HG03159 (cell line): ENCODE data around the gene TRIM9.

Source experiments
- ATAC-seq: cut with Tn5 transposase; IDR thresholded peaks from one replicate; pipeline ENCODE4 v1.9.1; 2021; ENCODE audit warnings: mild to moderate bottlenecking, moderate library complexity; ENCODE audit not compliant: unreplicated experiment

The TRIM9 gene

DNA sequence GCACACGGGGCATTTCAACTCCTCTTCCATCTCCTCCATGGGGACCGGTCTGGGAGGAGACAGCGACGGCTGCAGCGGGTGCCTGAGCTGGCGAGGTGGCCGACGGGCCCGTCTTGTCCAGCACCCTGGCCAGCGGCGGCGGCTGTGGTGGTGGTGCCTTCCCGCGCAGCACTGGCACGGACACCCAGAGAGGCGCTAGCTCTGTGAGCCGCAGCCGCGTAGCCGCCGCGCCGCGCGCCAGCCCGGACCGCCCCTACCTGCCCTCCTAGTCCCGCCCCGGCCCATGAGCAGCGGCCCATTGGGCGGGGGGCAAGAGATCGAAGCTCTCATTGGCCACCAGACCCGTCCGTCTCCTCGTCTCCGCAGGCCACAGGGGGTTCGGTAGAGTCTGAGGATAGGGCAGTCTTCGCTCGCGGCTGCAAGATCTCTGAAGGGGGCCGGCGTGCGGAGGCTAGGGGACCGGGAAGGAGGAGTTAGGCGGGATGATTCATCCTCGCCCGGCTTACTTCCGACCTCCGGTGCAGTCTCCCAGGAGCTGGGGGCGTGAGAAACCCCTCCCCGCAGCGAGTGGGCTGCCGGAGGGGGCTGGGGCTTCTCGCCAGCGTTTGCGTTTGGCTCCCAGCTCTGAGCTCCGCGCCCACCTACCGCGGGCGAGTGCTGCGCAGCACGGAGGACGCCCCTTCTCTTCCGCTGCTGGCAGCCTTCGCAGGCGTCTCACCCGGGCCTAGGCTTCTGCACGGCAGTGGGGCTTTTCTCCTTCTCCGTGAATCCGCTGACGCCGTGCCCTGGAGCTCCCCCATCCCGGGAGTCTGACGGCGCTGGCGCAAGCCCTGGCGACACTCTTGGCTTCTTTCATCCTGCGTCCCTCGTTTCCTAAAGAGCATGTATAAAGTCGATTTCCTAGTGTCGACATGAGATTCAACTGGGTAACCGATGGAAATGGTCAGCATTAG, at the start of gene TRIM9:
Gene TRIM9, minus strand, starts transcription at position 205 of the 953 bp plus-strand sequence. Its CDS starts 166 bp downstream, at position 39.
- peak; percentile 99 for ATAC-seq

DNA sequence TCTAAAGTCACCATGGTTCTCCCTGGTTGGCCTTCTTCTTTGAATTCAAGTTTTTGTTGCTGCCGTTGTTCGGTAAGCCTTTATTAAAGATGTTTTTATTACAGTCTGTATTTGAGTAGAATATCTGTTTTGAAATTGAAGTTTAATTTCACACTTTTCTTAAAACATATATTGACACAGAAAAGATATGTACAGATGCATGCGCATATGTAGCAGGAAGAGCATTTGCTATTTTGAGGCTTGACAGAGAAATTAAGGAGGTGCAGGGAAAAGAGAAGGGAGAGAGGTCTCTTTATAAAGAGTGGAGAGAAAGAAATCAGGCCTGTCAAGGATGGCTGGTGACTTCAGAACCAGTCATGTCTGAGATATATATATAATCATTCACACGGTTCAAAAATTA, 46.0 kb upstream of the TRIM9 start:
- no peak for ATAC-seq

DNA sequence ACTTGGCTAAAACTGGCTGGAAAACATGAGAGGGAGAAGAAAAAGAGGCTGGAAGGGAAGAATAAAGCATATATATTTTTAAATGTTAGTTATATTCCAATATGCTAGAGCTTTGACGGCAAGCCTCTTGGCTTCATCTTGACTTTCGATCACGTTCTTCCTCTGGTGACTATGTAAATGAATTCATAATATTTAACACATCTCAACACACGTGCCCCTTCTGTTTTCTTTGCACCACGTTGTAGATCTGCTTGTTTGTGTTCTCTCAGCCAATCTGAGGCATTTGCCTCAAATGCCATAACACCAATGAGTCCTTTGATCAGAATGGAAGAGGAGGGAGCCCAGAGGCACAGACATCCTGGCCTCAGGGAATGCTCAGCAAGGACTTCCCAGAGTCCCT, 45.4 kb upstream of the TRIM9 start:
- ATAC-seq = no peak

DNA sequence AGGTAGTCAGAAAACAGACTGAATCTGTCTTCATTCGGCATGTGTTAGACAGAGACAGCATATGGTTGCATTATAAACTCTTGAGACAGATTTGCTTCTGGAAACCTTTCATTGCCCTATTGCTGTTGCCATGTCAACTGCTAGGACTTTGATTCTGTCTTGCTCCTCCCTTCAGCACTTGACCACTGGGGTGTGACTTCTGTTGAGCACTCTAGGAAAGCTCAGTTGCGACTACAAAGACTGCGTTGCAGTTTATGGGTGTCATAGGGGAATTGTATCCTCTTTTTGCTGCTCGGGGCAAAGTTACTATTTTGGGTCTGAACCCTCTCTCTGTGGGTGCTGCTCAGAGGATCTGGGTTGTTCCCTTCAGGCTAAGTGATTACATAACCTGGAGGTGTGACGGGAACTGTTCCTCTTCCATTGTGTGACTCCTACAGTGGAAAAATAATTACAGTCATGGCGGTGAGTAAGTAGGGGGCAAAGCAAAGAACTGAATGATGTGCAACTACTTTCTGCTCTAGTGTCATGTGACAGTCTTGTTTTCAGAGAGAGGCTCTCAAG, 44.3 kb upstream of the TRIM9 start:
- no peak for ATAC-seq

DNA sequence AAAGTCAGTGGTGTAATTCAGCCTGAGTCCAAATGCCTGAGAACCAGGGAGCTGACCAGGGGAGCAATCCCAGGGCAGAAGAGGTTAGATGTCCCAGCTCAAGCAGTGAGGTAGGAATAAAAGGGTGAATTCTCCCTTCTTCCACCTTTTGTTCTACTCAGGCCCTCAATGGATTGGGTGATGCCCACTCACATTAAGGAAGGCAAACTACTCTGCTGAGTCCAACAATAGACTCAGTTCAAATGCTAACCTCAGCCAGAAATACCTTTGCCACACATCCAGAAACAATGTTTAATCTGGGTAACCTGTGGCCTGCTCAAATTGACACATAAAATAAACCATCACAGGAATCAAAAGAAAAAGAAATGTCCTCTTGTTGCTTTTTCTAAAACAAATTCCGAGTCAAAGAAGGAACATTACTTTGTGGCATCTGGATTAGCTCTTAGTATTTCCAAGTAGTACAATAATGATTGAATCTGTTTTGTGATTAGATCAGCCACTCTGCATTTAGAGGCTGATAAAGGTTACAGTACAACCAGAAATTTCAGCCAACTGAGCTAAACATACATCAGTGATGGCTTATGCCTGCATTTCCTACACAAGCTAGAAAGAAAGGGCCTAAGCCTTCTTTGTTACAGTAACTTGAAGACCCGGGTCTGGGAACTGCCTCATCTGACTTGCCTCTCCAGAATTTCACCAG, 43.6 kb upstream of the TRIM9 start:
- ATAC-seq = no peak

DNA sequence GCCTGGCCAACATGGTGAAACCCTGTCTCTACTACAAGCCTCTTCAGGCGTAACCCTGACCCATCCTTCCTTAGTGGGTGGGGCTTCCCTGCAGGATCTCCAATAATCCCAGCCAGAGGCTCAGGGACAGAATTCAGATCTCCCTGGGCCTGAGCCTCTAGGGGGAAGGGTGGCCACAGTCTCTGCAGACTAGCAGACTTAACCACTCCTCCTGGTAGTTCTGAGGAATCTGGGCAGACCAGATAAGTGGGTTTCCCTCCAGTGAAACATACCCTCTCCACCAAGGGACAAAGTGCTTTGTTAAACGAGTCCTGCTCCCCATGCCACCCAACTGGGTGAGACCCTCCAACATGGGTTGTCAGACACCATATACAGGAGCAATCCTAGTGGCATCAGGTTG, 36.6 kb upstream of the TRIM9 start:
- no peak for ATAC-seq

DNA sequence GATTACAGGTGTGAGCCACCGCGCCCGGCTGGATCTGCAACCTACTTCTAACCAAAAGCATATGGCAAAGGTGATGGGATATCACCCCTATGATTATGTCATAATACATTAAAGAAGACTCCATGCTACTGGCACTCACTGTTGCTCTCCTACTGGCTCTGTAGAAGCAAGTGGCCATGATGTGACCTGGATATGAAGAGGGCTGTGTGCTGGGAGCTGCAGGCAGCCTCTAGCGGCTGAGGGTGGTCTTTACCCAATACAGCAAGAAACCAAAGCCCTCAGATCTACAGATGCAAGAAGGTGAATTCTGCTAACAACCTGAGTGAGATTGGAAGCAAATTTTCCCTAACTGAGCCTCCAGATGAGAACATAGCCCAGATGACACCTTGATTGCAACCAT, 34.2 kb upstream of the TRIM9 start:
- ATAC-seq = no peak

DNA sequence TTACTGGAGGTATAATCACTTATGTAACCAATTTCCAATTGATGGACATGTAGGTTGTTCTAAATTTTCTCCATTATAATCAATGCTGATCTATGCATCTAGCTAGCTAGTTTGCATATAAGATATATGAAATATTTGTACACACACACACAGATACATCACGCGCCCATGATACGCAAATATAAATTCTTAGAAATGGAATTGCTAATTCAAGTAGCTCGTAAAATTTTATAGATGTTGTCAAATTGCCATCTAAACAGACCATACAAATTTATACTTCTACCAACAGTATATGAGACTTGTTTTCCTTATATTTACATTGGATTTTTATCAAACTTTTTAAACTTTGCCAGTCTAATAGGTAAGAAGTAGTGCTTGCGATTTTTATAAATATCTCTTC, 29.1 kb upstream of the TRIM9 start:
- ATAC-seq = no peak

DNA sequence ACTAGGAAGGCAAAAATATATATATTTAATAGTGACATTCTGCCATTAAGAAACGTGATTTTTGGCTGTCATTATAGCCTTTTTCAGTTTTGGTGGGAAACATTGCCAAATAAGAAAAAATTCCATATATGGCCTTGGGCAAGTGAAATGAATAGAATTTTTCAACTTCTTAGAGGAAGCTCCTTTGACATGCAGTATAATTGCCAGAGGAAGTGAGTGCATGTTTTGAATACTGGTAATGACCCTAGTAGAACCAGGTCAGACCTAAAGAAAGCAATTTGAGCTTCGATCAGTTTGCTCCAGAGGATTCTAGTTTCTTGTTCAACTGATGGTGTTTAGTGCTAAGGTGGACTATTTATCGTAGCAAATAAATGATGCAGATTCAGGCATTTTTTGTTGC, 26.2 kb upstream of the TRIM9 start:
- no peak for ATAC-seq

DNA sequence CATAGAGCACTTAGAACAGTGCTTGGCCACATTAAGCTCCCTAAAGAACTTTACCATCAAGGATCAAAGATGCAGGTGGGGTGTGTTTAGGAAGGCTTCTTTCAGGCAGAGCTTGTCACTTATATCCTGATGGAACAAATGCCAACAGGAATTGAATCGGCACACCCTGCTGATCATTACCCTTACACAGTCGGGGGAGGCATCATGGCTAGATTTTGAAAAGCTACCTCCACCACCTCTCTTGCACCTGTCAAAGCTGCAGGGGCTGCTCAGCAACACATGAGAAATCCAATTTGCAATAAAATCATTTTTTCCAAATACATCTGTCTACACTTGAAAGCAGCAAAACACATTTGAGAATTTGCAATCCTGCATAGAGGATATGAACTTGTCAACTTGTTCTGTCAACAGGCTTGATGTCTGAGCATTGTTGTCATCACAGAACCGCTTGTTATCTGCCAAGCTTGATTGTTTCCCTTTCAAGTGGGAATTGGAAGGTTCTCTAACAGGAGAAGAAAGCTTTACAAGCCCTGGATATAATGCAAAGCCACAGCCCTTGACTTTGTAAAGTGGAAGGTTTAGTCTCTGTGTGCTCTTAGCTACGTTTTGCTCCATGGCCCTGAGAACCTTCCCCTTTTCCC, 24.6 kb upstream of the TRIM9 start:
- ATAC-seq = no peak

DNA sequence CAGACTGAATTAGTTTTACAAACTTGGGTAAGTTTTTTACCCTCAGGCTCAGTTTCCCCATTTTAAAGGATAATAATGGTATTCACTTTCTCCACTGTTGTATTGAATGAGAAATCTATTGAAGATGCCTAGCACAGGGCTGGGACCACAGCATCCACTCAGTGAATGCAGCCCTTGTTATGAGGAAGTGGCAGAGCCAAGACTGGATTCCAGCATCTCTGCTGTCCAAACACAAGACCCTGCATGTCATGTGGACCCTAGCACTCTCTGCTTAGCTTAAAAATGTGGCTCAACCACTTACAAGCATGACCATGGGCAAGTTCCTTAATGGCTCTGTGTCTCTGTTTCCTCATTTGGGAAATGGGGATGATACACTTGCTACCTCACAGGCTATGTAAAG, 24.1 kb upstream of the TRIM9 start:
- ATAC-seq = no peak

DNA sequence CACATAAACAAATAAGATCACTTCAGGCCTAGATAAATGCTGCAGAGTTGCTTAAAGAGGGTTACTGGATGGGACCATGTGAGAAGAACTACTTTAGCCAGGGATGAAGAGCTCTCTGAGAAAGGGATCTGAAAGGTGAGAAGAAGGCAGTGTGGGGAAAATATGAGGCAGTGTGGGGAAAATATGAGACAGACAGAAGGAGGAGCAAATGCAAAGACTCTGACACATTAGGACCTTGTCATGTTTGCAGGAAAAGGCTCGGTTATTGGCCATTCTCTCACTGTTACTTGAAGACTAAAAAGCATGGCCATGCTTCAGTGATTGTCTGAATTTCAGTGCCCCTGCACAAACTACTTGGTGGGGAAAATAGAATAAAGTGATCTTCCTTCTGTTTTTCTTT, 22.7 kb upstream of the TRIM9 start:
- no peak for ATAC-seq

DNA sequence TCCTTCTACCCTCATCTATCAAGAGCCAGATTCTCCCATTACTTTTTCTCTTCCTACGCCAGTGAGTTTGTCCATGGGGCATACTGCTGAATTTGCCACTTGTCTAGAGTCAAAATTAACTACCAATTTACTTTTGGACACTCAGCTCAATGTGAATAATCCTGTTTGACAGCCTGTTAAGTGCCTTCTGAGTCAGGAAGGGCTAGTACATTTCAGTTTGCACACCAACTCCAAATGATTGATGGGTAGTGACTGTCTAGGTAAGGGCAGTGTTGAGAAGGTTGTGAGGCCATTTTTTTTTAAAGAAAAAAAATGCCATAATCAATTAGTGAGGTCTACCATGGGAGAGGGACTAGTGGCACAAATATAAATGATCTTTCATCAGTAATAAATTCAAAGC, 21.8 kb upstream of the TRIM9 start:
- ATAC-seq = no peak

DNA sequence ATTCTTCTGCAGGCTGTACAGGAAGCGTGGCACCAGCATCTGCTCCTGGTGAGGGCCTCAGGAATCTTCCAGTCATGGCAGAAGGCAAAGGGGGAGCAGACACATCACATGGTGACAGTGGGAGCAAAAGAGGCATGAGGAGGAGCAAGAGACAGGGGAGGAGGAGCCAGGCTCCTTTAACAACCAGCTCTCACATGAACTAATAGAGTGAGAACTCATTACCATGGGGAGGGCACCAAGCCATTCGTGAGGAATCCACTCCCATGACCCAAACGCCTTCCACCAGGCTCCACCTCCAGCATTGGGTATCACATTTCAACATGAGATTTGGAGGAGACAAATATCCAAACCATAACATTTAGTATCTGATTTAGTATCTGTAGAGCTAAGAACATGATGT, 14.7 kb upstream of the TRIM9 start:
- no peak for ATAC-seq

DNA sequence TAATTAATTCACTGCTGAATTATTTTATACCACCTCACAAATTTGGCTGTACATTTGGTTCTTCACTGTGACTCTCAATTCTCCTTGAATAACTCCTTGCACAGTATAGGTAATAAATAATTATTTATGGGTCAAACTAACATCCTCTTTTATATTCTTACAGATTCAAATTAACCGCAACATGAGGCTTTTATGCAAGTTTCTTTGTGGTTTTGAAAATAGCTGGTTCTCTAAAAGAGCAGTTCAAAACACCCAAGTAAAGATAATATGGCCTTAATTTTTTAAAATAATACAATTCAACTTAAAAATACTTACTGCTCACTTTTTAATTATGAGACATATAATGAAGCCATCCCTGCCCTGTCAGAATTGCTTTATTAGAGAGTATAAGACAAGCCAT, 12.9 kb upstream of the TRIM9 start:
- no peak for ATAC-seq

DNA sequence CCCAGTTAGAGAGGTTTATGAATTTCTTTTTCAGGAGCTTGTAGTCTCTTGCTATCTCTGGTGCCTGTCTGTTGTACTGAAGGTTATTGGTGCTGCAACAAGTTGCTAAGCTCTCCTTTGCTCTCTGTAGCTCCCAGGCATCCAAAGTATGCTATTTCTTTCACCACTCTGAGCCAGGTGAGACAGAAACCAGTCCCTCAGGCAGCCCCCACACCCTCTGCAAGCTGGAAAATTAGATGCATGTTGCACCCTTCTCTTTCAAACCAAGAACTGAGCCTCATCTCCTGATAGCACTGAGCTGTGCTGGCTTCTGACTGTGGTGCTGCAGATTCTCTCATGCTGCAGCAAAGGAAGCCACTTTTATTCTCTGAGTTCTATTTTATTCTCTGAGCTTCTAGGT, 9.6 kb upstream of the TRIM9 start:
- ATAC-seq = no peak

DNA sequence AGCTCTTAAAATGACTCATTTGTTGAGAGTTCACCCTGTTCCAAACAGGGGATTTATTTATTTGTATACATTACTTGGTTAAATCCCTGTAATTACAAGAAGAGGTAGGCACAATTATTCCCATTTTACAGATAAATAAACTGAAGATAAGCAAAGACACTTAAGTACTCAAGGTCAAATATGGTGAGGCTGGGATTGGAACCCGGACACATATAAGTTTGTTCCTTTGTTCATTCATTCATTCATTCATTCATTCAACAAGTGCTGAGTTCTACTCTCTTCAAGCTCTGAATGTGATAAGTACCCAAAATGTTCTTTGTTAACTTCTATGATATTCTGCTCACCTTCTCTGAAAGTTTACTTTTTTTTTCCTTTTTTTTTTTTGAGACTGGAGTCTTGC, 2.4 kb upstream of the TRIM9 start:
- ATAC-seq = no peak

DNA sequence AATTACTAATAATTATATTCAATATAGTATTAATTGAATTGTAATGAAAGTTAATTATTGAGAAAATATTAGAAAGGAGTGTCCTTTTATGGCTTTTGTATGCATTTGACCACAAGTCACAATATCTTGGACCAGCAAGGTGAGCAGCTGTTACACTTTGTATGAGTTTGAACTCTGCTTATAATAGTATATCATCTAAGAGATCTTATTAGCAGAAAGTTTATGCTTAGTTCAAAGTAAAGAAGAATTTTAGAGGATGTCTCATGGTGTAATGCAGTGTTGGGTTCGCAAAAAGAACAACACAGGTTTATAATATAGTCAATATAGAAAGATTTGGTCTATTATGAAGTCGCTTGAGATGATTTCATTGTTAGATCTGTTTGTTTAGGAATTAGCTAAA, 2.0 kb upstream of the TRIM9 start:
- no peak for ATAC-seq

DNA sequence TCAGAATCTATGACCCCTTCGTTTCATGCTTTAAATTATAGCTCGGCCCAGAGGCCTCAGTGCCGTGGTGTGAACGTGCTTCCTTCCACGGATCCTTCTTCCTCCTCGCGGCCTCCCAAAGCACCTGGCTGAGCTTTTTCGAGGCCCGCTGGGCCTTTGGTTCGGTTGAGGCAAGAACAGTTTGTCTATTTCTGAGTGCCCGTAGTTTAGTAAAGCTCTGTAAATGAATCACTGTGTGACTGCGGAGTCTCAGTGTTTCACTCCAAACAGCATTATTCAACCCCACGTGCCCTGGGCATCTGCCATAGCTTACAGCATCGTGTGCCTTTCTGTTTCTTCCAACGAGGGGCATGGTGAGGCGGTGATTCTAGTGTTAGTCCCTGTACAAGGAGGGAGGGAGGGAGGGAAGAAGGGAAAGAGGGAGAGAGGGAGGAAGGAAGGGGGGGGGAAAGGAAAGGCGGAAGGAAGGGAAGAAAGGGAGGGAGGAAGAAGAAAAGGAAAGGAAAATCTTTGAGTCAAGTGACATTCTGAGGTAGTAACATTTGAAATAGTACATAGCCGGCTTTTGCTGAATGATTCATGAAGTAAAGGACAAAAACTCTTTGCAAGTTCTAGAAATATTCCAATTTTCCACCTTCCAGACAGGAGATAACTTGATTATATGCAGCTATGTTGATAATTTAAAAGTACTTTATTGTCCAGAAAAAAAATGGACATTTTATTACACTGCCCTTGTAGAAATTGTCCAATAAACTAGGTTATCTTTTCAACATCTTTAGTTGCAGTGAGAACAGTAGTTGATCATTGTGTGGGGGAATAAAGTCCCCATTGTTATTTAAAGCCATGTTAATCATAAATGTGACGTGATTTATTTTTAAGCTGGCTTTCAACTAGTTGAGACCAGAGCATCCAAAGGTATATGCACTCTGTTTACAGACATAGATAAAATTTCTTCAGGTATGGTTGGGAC, 1.2 kb upstream of the TRIM9 start:
- no peak for ATAC-seq

DNA sequence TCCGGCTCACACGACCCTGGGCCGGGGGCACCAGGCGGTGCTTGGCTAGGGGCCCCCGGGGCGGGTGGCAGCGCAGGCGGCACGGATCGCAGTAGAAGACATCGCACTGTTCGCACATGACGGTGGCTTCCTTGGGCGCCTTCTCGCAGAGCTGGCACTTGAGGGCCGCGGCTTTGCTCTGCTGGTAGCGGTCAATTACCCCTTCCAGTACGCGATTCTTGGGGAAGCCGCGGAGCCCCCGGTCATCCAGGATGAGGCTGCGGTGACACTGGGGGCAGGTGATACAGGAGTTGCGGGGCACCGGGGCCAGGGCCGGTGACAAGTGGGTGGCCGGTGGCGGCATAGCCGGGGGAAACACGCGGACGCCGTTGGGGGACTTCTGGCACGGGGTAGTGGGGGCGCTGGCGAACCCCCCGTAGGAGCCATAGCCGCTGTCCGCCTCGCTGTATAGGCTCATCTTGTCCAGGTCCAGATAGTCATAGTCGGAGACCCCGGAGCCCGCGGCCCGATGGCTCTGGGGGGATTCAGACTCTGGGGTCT, 553 bp downstream of the TRIM9 start:
- no peak for ATAC-seq
